IMR-90 (cell line): ENCODE measurements around the gene GLRX5. TPM values are rescaled to one million over a fixed set of nuclear protein-coding genes. Genes with fewer than 3 reads are reported as not detected.
A peak's percentile ranks its signal among the peaks of the same experiment; 100 is the strongest.

Source experiments
- ATAC-seq: fragments of 200-7000 bp; cut with Tn5 transposase; 2 replicates; pipeline ENCODE4 v1.9.1; 2020; ENCODE audit warnings: low read depth, mild to moderate bottlenecking, moderate library complexity
- BruUV-seq: library from RNA; stranded (reverse); fragments of 400-500 nt; replicated peaks from 2 replicates; lab custom pipeline; 2021; lab: Mats Ljungman, UMichigan
- CTCF ChIA-PET: fragments of 300-600 bp; formaldehyde crosslinking; extraction: SDS; loops from one replicate; lab custom pipeline; 2021; ENCODE audit warnings: antibody characterized with exemption; lab: Yijun Ruan, JAX
- POLR2A ChIA-PET: fragments of 300-600 bp; sonication (Branson Sonifier 250); formaldehyde crosslinking; loops from one replicate; lab custom pipeline; 2022; ENCODE audit warnings: antibody characterized with exemption; ENCODE audit not compliant: unreplicated experiment; lab: Charles Lee
- DNase-seq: peaks from one replicate; pipeline ENCODE4 v3.0.0; 2013
- H2AFZ ChIP-seq: replicated peaks from 2 replicates; pipeline ENCODE3; 2013; ENCODE audit warnings: low read length, mild to moderate bottlenecking; ENCODE audit not compliant: poor library complexity
- H2AK5ac ChIP-seq: 2 replicates; pipeline ENCODE4 v1.6.1; 2013; ENCODE audit warnings: low read depth, low read length, inconsistent platforms
- H2AK9ac ChIP-seq: replicated peaks from 2 replicates; pipeline ENCODE3; 2013; ENCODE audit warnings: mild to moderate bottlenecking, low read depth, low read length, moderate library complexity; ENCODE audit not compliant: poor library complexity
- H2BK120ac ChIP-seq: 2 replicates; pipeline ENCODE4 v1.6.1; 2013; ENCODE audit warnings: low read depth, low read length, inconsistent platforms
- H2BK15ac ChIP-seq: 3 replicates; pipeline ENCODE4 v1.6.1; 2013; ENCODE audit warnings: low read depth, low read length, inconsistent platforms
- H2BK20ac ChIP-seq: 2 replicates; pipeline ENCODE4 v1.6.1; 2013; ENCODE audit warnings: low read depth, mild to moderate bottlenecking, inconsistent platforms, low read length, moderate library complexity
- H2BK5ac ChIP-seq: 2 replicates; pipeline ENCODE4 v1.6.1; 2013; ENCODE audit warnings: mild to moderate bottlenecking, low read depth, low read length, inconsistent platforms; ENCODE audit not compliant: poor library complexity, severe bottlenecking
- H3K14ac ChIP-seq: replicated peaks from 2 replicates; pipeline ENCODE4 v1.6.1; 2013; ENCODE audit warnings: low read depth, low read length, inconsistent platforms
- H3K18ac ChIP-seq: 2 replicates; pipeline ENCODE4 v1.6.1; 2013; ENCODE audit warnings: low read depth, low read length, control low read depth
- H3K23ac ChIP-seq: 2 replicates; pipeline ENCODE4 v1.6.1; 2013; ENCODE audit warnings: low read depth, low read length, inconsistent platforms
- H3K27ac ChIP-seq: 2 replicates; pipeline ENCODE4 v1.5.1; 2013; ENCODE audit warnings: mild to moderate bottlenecking, control low read depth, low read length; ENCODE audit not compliant: insufficient read depth
- H3K27me3 ChIP-seq: 2 replicates; pipeline ENCODE4 v1.6.1; 2013; ENCODE audit warnings: low read length; ENCODE audit not compliant: control insufficient read depth, insufficient read depth
- H3K36me3 ChIP-seq: 2 replicates; pipeline ENCODE4 v1.6.1; 2013; ENCODE audit warnings: low read length, mixed read lengths; ENCODE audit not compliant: control insufficient read depth, insufficient read depth
- H3K4ac ChIP-seq: 2 replicates; pipeline ENCODE4 v1.6.1; 2013; ENCODE audit warnings: low read depth, low read length, inconsistent platforms
- H3K4me1 ChIP-seq: 2 replicates; pipeline ENCODE4 v1.6.1; 2013; ENCODE audit warnings: low read length, mixed read lengths; ENCODE audit not compliant: control insufficient read depth, insufficient read depth
- H3K4me2 ChIP-seq: 2 replicates; pipeline ENCODE4 v1.6.1; 2013; ENCODE audit warnings: low read depth, mild to moderate bottlenecking, control low read depth, low read length, moderate library complexity
- H3K4me3 ChIP-seq: 2 replicates; pipeline ENCODE4 v1.5.1; 2013; ENCODE audit warnings: low read depth, mild to moderate bottlenecking, control low read depth, low read length, moderate library complexity; ENCODE audit not compliant: insufficient read depth
- H3K56ac ChIP-seq: 2 replicates; pipeline ENCODE4 v1.6.1; 2013; ENCODE audit warnings: low read length, inconsistent platforms; ENCODE audit not compliant: insufficient read depth; ENCODE audit errors: extremely low read depth
- H3K79me1 ChIP-seq, 2 experiments: 2 replicates each; pipeline ENCODE4 v1.6.1; 2013; ENCODE audit warnings: low read length in 2 of 2, inconsistent platforms in 1 of 2, low read depth in 1 of 2
- H3K9ac ChIP-seq: 2 replicates; pipeline ENCODE4 v1.6.1; 2013; ENCODE audit warnings: low read depth, low read length, control low read depth
- H3K9me1 ChIP-seq: 2 replicates; pipeline ENCODE4 v1.6.1; 2013; ENCODE audit warnings: low read length, inconsistent platforms; ENCODE audit not compliant: insufficient read depth
- H3K9me3 ChIP-seq: 2 replicates; pipeline ENCODE4 v1.6.1; 2013; ENCODE audit warnings: low read length; ENCODE audit not compliant: control insufficient read depth, insufficient read depth
- H4K20me1 ChIP-seq: 2 replicates; pipeline ENCODE4 v1.6.1; 2013; ENCODE audit warnings: low read length, inconsistent platforms; ENCODE audit not compliant: insufficient read depth
- H4K5ac ChIP-seq: 2 replicates; pipeline ENCODE4 v1.6.1; 2013; ENCODE audit warnings: mild to moderate bottlenecking, low read depth, low read length, control low read depth
- H4K8ac ChIP-seq, 2 experiments: 2 replicates each; pipeline ENCODE4 v1.6.1; 2013; ENCODE audit warnings: low read depth in 2 of 2, low read length in 2 of 2, control low read depth in 1 of 2, inconsistent platforms in 1 of 2
- H4K91ac ChIP-seq: 2 replicates; pipeline ENCODE4 v1.6.1; 2013; ENCODE audit warnings: low read depth, low read length, inconsistent platforms; ENCODE audit not compliant: insufficient read depth
- MAFK ChIP-seq: IDR thresholded peaks from 2 replicates; pipeline ENCODE4 v1.6.1; 2012; ENCODE audit warnings: low read depth, low read length, improper control_type of control experiment
- POLR2A ChIP-seq: IDR thresholded peaks from 2 replicates; pipeline ENCODE4 v1.6.1; 2012; ENCODE audit warnings: mild to moderate bottlenecking, low read depth, low read length
- WGBS, 2 experiments: methylation state at CpG; one replicate each; pipeline versions ENCODE4 v1.1.5 to v1.1.7; 2013; ENCODE audit warnings: missing lambda C conversion rate in 2 of 2; ENCODE audit not compliant: insufficient read length in 1 of 2; ENCODE audit errors: extremely low coverage in 2 of 2; 5-methylcytosine and 5-hydroxymethylcytosine counted together
- dilution Hi-C: fragments of 300-500 bp; cut with HindIII; formaldehyde crosslinking; loops from one replicate; pipeline ENCODE4 v1.14.3; 2018; ENCODE audit warnings: low sequenced_read_pairs; ENCODE audit not compliant: unreplicated experiment
- in situ Hi-C: fragments of 300-500 bp; cut with MboI; formaldehyde crosslinking; loops from 3 replicates; pipeline ENCODE4 v1.14.3; 2019; ENCODE audit warnings: low sequenced_read_pairs, inconsistent platforms, mixed read lengths
- intact Hi-C: fragments of 100-400 bp; cut with micrococcal nuclease; formaldehyde crosslinking; loops from 2 replicates; pipeline ENCODE4 v1.10.0; 2022
- polyA plus RNA-seq, 3 experiments: library from polyadenylated mRNA; depleted of rRNA; stranded (reverse); fragments of >200 nt; gene quantifications; 2 replicates each; pipeline ENCODE4 v1.2.3, GENCODE V29; 2012; ENCODE audit warnings: low replicate concordance in 1 of 3
- total RNA-seq: library from RNA; depleted of rRNA; stranded (reverse); fragments of >200 nt; gene quantifications from 2 replicates; pipeline ENCODE4 v1.2.3, GENCODE V29; 2012
- TF ChIP-seq, protein P1 (sequence below): fragments of 150-350 bp; IDR thresholded peaks from 2 replicates; pipeline ENCODE4 v1.6.1; 2016; ENCODE audit warnings: low read depth, mild to moderate bottlenecking, low read length, moderate library complexity, borderline replicate concordance

GLRX5 gene
- total and polyA plus RNA-seq, 2 of the 4 experiments (the other 2 are of a cell fraction): 32.4 to 40.4 TPM

GRCh38 chr14:95525999-95526398 lies 8.9 kb upstream of the GLRX5 start:
- no peak for DNase-seq
- Histone ChIP-seq H4K5ac (no peak overlapping the region), H3K4me2 (no peak overlapping the region), H3K79me1 (peaks cover 17 to 67% of the 10 kb centered on the region in 2 experiments), H3K4ac (peak overlapping the region; percentile 97), H2BK20ac (peak overlapping the region; percentile 91; the same call in 1 of the 2 replicates), H3K27me3 (no peaks in the 10 kb centered on the region), H2AK5ac (peak overlapping the region; percentile 75; the same call in 1 of the 2 replicates), H4K91ac (peak overlapping the region; percentile 53), H3K9ac (no peak overlapping the region), H3K36me3 (no peaks in the 10 kb centered on the region), H2BK120ac (peak overlapping the region; percentile 98), H2BK15ac (peak overlapping the region; percentile 67; the same call in 2 of the 3 replicates), H2BK5ac (peak overlapping the region; percentile 91), H2AK9ac (peak overlapping the region; percentile 51), H2AFZ (no peak overlapping the region), H3K4me1 (peaks cover 38% of the 10 kb centered on the region), H3K18ac (no peak overlapping the region), H3K56ac (no peak overlapping the region), H3K23ac (no peak overlapping the region; the same call in 1 of the 2 replicates), H3K14ac (peak overlapping the region; percentile 5), H3K27ac (no peak overlapping the region), H3K9me3 (no peaks in the 10 kb centered on the region), H4K20me1 (peaks cover 6% of the 10 kb centered on the region; the same call in 1 of the 2 replicates), H4K8ac (peak overlapping the region in 1 of 2 experiments; percentile 16; a peak in 2 of 4 replicates), H3K4me3 (no peak overlapping the region), H3K9me1 (peaks cover 32% of the 10 kb centered on the region)
- TF ChIP-seq, protein P1, sequence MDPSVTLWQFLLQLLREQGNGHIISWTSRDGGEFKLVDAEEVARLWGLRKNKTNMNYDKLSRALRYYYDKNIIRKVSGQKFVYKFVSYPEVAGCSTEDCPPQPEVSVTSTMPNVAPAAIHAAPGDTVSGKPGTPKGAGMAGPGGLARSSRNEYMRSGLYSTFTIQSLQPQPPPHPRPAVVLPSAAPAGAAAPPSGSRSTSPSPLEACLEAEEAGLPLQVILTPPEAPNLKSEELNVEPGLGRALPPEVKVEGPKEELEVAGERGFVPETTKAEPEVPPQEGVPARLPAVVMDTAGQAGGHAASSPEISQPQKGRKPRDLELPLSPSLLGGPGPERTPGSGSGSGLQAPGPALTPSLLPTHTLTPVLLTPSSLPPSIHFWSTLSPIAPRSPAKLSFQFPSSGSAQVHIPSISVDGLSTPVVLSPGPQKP: no peak
- TF ChIP-seq MAFK (no peak), POLR2A (no peak)
- BruUV-seq: no TSS peak
- ATAC-seq: no peak
- ChIA-PET POLR2A (no interaction called here), CTCF (interaction anchor here (1.9 to 4.2 kb wide), 2 partner anchors 46 to 83 kb away, joined by 5 to 23 read pairs; no protein-coding TSS in a partner anchor)
- intact Hi-C loops: loop anchor here (5.0 kb wide), 1 partner anchor 64 kb away; no protein-coding TSS in a partner anchor
- in situ Hi-C loops: loop anchor here (5.0 to 25.0 kb wide), 2 partner anchors 84 to 736 kb away; partner anchors contain the start of gene BDKRB1
- dilution Hi-C loops: no loop called here
- WGBS, 2 experiments: 67% methylated on average over 3 of the region's 5 CpGs; no CpG with 5 or more reads in 1 of the 2 experiments
